GM23338 (cell line): ENCODE measurements around the gene NSD1.

Source experiments
- EZH2 ChIP-seq: fragments of 200-600 bp; sonication (generic); IDR thresholded peaks from one replicate; pipeline ENCODE4 v1.8.0; 2017; ENCODE audit warnings: antibody characterized with exemption, mild to moderate bottlenecking, low read depth; ENCODE audit not compliant: unreplicated experiment
- EZH2phosphoT487 ChIP-seq: fragments of 200-600 bp; sonication (generic); IDR thresholded peaks from one replicate; pipeline ENCODE4 v1.8.1; 2018; ENCODE audit warnings: antibody characterized with exemption; ENCODE audit not compliant: unreplicated experiment
- TF ChIP-seq, protein P1 (sequence below), 2 experiments: fragments of 200-600 bp in 1 of 2; sonication (generic) in 1 of 2; conservative IDR thresholded peaks; 2 replicates each; pipeline versions ENCODE4 v1.5.1 to v1.6.1; 2016 to 2017; ENCODE audit warnings: antibody characterized with exemption in 2 of 2, low read depth in 2 of 2, mild to moderate bottlenecking in 2 of 2, moderate library complexity in 1 of 2

DNA sequence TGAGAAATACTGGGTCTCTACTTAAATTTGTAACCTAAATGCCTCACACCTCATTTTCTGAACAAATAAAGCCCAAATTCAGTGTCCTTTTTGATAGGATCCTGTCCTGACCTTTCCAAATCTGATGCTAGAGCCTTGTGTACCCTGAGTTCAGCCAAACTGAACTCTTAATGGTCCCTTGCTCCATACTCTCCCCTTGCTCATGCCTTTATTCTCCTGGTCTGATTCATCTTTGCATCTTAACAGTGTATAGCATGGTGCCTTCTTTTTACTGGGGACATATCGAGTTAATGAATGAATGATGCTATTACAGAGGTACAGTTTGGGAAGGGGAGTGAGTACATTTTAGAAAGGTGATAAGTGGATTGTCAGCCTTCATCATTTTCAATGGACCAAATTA lies 9.2 kb downstream of the NSD1 start:
- TF ChIP-seq EZH2phosphoT487 = no peak
- TF ChIP-seq, protein P1, sequence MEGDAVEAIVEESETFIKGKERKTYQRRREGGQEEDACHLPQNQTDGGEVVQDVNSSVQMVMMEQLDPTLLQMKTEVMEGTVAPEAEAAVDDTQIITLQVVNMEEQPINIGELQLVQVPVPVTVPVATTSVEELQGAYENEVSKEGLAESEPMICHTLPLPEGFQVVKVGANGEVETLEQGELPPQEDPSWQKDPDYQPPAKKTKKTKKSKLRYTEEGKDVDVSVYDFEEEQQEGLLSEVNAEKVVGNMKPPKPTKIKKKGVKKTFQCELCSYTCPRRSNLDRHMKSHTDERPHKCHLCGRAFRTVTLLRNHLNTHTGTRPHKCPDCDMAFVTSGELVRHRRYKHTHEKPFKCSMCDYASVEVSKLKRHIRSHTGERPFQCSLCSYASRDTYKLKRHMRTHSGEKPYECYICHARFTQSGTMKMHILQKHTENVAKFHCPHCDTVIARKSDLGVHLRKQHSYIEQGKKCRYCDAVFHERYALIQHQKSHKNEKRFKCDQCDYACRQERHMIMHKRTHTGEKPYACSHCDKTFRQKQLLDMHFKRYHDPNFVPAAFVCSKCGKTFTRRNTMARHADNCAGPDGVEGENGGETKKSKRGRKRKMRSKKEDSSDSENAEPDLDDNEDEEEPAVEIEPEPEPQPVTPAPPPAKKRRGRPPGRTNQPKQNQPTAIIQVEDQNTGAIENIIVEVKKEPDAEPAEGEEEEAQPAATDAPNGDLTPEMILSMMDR (conservative IDR thresholded peaks at IDR 0.05; ENCODE audit: low read depth in 2 of 2) = no peak
- no peak for TF ChIP-seq EZH2
